Muscle layer of colon (tissue), 2 donors: ENCODE data around the gene SPOCK3.

ENCODE experiments used
- H3K27ac ChIP-seq: one replicate; pipeline ENCODE4 v1.7.0; 2013; ENCODE audit warnings: low read depth, mild to moderate bottlenecking, low read length, moderate library complexity
- H3K27me3 ChIP-seq, 2 donors: one replicate each; pipeline ENCODE4 v1.7.0; 2013; ENCODE audit warnings: low read length in 2 of 2, mild to moderate bottlenecking in 2 of 2; ENCODE audit not compliant: insufficient read depth in 2 of 2, control insufficient read depth in 1 of 2
- H3K36me3 ChIP-seq: one replicate; pipeline ENCODE4 v1.7.0; 2013; ENCODE audit warnings: mild to moderate bottlenecking, low read length; ENCODE audit not compliant: insufficient read depth
- H3K4me1 ChIP-seq: one replicate; pipeline ENCODE4 v1.7.0; 2013; ENCODE audit warnings: mild to moderate bottlenecking, low read length; ENCODE audit not compliant: insufficient read depth
- H3K4me3 ChIP-seq, 2 donors: one replicate each; pipeline ENCODE4 v1.7.0; 2013; ENCODE audit warnings: low read length in 2 of 2, low read depth in 1 of 2, mild to moderate bottlenecking in 1 of 2, moderate library complexity in 1 of 2
- H3K9ac ChIP-seq: one replicate; pipeline ENCODE4 v1.7.0; 2013; ENCODE audit warnings: low read length
- H3K9me3 ChIP-seq: one replicate; pipeline ENCODE4 v1.7.0; 2013; ENCODE audit warnings: mild to moderate bottlenecking, low read length
- donor health status: abdominal sarcoma.
- donor health status: Adenocarcinoma of cecum.

SPOCK3 gene

DNA sequence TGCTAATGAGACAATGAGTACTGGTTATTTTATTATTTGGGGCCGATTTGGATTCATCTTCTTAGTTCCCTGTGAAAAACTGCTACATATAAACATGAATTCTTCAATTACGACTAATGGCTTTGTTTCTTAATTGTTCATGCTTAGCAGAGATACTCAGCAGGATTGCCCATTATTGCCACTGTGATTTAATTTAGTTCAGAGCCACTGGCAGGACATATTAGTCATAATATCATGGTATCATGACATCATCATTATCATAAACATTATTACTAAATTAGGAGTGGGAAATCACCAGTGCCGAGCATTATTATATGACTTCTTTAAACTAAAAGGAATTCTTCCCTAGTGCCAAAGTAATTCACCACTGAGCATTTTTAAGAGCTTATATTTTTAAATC lies 201.4 kb downstream of the SPOCK3 start:
- Histone ChIP-seq H3K4me3 (no peak overlapping the region), H3K27ac (no peak overlapping the region), H3K36me3 (no peaks in the 10 kb centered on the region), H3K9ac (no peak overlapping the region), H3K9me3 (no peaks in the 10 kb centered on the region), H3K4me1 (no peaks in the 10 kb centered on the region), H3K27me3 (no peaks in the 10 kb centered on the region)

DNA sequence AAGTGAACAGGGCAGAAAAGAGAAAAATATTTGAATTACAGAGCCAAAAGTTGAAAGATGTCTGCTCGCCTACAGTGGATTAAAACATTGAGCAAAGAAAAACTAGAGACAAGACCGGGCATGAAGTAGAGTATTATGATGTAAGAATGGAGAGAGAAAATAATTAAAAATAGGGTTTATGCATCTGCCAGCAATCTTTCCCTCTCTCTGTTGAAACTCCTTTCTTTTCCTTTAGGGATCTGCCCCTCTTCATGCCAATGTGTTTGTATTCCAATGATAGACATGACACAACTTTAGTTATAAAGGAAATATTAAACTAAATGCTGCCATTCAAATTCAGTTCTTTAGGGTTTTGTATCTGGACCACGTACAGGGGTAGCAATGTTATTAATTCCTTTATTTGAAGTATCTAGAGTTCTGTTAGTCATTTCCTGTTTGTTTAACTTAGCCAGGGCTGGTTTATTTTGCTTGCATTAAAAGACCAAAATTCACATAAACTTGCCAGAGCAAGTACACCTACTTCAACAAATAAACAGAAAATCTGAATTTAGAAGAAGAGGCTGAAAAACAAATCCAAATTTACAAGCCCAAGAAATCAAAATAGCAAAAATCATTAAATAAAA lies 202.6 kb downstream of the SPOCK3 start:
- H3K27ac ChIP-seq = no peak overlapping the region
- H3K4me3 ChIP-seq = no peak overlapping the region
- no peak overlapping the region for H3K9ac ChIP-seq
- H3K9me3 ChIP-seq = no peaks in the 10 kb centered on the region
- no peaks in the 10 kb centered on the region for H3K4me1 ChIP-seq
- H3K27me3 ChIP-seq = no peaks in the 10 kb centered on the region
- no peaks in the 10 kb centered on the region for H3K36me3 ChIP-seq

DNA sequence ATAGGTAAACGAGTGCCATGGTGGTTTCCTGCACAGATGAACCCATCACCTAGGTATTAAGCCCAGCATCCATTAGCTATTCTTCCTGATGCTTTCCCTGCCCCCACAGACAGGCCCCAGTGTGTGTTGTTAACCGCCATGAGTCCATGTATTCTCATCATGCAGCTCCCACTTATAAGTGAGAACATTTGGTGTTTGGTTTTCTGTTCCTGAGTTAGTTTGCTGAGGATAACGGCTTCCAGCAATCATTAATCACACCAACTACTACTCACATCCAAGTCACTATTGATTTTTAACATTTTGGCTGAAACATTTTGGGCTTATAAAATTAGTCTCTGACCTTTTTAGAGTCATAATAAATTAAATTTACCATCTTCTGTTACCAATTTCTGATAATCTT lies 205.3 kb downstream of the SPOCK3 start:
- no peak overlapping the region for H3K27ac ChIP-seq
- no peaks in the 10 kb centered on the region for H3K36me3 ChIP-seq
- no peak overlapping the region for H3K4me3 ChIP-seq
- H3K9ac ChIP-seq = no peak overlapping the region
- no peaks in the 10 kb centered on the region for H3K9me3 ChIP-seq
- no peaks in the 10 kb centered on the region for H3K4me1 ChIP-seq
- no peaks in the 10 kb centered on the region for H3K27me3 ChIP-seq

DNA sequence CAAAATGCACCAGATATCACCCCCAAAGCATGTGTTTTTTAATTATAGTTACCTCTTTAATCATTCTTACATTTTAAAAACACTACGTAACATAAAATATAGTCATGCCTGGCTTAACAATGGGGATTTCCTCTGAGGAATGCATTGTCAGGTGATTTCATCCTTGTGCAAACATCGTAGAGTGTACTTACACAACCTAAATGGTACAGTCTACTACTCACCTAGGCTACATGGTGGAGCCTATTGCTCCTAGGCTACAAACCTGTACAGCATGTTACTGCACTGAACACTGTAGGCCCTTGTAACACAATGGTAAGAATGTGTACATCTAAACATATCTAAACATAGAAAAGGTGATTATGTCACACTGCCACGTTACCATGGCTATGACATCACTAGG lies 208.6 kb downstream of the SPOCK3 start:
- H3K9ac ChIP-seq = no peak overlapping the region
- no peaks in the 10 kb centered on the region for H3K27me3 ChIP-seq
- no peaks in the 10 kb centered on the region for H3K9me3 ChIP-seq
- H3K4me3 ChIP-seq = no peak overlapping the region
- H3K36me3 ChIP-seq = no peaks in the 10 kb centered on the region
- H3K27ac ChIP-seq = no peak overlapping the region
- no peaks in the 10 kb centered on the region for H3K4me1 ChIP-seq

DNA sequence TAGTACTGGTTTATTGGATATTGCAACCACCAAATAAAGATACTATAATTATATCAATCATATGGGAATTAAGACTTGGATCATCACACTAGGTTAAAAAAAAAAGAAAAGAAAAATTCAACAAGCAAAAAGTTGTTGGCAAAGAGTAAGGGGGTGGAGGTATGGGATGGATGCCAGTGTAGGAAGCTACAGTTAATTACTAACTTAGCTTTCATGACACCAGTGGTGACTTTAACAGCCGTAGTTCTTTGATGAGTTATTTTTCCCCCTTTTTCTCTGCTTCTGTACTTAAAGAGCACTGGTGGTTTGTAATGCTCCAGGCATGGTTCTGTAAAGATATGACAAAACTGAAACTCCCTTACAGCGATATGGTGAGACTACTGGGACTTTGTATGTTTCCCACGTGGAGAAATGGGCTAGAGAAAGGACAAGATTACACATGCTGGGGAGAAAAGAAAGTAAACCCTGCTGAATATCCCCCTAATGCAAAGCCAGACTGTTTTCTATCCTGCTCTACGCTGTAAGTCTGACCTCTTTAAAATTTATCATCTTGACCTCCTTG lies 210.8 kb downstream of the SPOCK3 start:
- H3K4me1 ChIP-seq = no peaks in the 10 kb centered on the region
- H3K27ac ChIP-seq = no peak overlapping the region
- no peaks in the 10 kb centered on the region for H3K9me3 ChIP-seq
- no peaks in the 10 kb centered on the region for H3K36me3 ChIP-seq
- no peaks in the 10 kb centered on the region for H3K27me3 ChIP-seq
- H3K4me3 ChIP-seq = no peak overlapping the region
- H3K9ac ChIP-seq = no peak overlapping the region

DNA sequence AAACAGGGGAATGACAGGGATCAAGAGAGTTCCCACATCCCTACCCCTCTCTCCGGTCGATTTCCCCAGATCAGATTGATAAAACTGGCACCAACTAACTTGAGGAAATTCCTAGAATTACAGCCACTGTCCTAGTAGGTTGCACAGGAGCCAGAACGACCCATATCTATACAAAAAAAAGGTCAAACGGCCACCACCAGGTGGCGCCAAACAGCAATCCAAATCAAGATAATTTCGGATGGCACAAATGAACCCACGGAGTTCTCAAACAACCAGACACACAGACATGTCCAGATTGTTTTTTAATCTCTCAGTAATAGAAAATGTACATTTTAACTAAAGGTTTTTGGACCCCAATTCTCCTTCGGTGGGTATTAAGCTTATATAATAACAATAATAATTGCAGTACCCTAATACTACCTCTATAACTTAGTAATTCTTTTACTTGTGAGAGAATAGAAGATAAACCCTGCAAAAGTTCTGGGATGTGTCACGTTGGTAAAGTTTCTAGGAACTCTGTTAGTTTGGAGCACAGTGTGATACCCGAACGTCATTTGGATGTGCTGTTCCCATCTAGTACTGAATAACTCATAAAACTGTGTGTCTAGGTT lies 212.6 kb downstream of the SPOCK3 start:
- Histone ChIP-seq H3K27ac (no peak overlapping the region), H3K4me1 (no peaks in the 10 kb centered on the region), H3K27me3 (no peaks in the 10 kb centered on the region), H3K9me3 (no peaks in the 10 kb centered on the region), H3K4me3 (no peak overlapping the region), H3K9ac (no peak overlapping the region), H3K36me3 (no peaks in the 10 kb centered on the region)

DNA sequence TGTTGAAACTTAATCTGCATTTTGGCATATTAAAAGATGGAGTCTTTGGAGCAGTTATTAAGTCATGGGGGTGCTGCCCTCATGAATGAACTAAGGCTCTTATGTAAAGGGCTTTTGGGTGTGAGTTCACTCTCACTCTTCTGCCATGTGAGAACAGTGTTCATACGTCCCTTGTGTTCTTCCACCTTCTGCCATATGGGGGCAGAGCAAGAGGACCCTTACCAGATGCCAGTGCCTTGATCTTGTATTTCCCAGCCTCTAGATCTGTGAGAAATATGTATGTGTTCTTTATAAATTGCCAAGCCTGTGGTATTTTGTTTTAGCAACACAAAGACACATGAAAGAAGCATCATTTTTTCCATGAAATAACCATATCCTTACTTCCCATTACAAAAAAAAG lies 213.9 kb downstream of the SPOCK3 start:
- no peaks in the 10 kb centered on the region for H3K27me3 ChIP-seq
- no peaks in the 10 kb centered on the region for H3K36me3 ChIP-seq
- no peak overlapping the region for H3K4me3 ChIP-seq
- no peak overlapping the region for H3K27ac ChIP-seq
- H3K4me1 ChIP-seq = no peaks in the 10 kb centered on the region
- H3K9ac ChIP-seq = no peak overlapping the region
- no peaks in the 10 kb centered on the region for H3K9me3 ChIP-seq

DNA sequence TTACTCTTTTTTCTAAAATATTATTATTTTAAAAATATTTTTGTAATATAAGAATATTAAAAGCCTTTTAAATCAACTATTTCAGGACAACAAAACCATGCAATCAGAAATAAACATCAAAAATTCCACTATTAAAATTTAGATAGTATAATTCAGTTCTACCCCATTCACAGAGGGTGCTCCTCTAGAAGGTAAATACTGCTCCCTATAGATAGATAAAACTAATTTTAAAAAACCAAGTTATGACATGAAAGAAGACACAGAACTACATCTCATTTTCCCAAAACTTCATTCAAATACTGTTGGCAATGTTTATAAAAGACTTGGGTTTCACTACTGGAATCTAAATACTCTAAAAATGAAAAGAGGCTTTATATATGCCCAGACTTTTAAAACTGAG lies 219.3 kb downstream of the SPOCK3 start:
- no peaks in the 10 kb centered on the region for H3K36me3 ChIP-seq

DNA sequence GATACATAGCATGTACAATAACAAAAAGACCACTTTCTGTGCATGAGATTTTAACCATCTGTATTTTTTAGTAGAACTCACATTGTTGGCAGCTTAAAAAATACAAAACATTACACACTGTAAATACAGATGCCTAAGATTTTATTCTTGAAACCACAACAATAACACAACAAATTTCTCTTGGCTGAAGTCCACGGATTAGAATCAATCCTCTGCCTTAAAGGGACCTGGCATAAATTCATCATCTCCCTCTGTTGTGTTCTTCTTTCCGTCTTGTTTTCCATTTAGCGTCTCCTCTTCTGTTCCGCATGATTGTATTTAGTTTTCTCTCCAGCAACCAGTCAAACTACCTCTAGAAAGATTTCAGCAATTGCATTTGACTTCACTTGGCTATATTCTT lies 231.0 kb downstream of the SPOCK3 start:
- Histone ChIP-seq H3K9me3 (no peaks in the 10 kb centered on the region), H3K4me3 (no peak overlapping the region), H3K36me3 (no peaks in the 10 kb centered on the region), H3K9ac (no peak overlapping the region), H3K27ac (no peak overlapping the region), H3K27me3 (no peaks in the 10 kb centered on the region), H3K4me1 (no peaks in the 10 kb centered on the region)

More for the DNA sequence above, 219.3 kb downstream of the SPOCK3 start:
- Histone ChIP-seq H3K27ac (no peak overlapping the region), H3K9ac (no peak overlapping the region), H3K9me3 (no peaks in the 10 kb centered on the region), H3K4me1 (no peaks in the 10 kb centered on the region), H3K27me3 (no peaks in the 10 kb centered on the region), H3K4me3 (no peak overlapping the region)

DNA sequence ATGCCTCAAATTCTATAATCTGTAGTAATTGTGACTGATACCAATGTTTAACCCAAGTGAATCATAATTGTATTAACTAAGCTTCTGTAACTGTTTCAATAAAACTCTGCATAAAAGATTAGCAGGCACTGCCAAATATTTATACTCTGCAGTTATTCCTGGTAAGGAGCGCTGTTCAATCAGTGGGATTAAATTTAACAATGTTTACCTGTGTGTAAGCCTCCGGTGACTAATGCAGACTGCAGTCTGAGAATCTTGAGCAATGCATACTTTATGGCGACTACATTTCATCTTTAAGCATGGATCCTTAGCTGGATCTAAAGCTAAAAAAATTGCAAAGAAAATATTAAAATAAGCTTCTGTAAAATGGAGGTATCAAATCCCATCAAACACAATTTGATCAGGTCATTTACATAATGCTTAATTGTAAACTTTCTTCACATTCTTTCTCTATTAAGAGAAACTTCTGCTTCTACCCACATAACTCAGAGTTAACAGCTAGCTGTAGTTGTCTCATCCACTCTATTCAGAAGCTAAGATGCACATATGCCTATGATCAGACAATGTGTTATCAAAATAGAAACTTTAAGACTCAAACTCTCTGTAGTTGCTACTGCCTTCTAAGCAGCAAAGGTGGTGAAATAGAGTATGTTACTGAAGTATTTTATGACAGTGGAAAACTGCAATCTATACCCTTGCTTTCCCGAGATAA lies 234.0 kb downstream of the SPOCK3 start:
- Histone ChIP-seq H3K4me1 (no peaks in the 10 kb centered on the region), H3K9ac (no peak overlapping the region), H3K36me3 (no peaks in the 10 kb centered on the region), H3K4me3 (no peak overlapping the region), H3K27me3 (no peaks in the 10 kb centered on the region), H3K9me3 (no peaks in the 10 kb centered on the region), H3K27ac (no peak overlapping the region)

DNA sequence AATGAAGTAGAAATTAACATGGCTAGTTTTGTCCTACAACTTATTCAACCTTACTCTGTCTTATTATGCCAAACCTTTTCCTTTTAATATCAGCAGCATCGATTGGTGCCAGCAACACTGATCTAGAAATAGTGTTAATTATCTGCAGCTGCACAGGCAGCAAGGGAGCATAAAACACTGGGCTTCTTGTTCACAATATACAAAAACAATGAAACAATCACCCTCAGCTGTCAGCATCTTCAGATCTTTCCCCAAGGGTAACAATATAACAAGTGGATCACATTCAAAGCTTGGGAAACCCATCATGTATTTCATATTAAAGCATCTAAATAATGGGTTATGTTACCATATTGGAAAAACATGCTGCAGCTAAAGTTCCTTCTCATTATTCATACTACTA lies 238.1 kb downstream of the SPOCK3 start:
- H3K27ac ChIP-seq = no peak overlapping the region
- H3K4me3 ChIP-seq = no peak overlapping the region
- no peaks in the 10 kb centered on the region for H3K27me3 ChIP-seq

More for the DNA sequence above, 238.1 kb downstream of the SPOCK3 start:
- H3K36me3 ChIP-seq = no peaks in the 10 kb centered on the region
- H3K4me1 ChIP-seq = no peaks in the 10 kb centered on the region
- H3K9me3 ChIP-seq = no peaks in the 10 kb centered on the region
- H3K9ac ChIP-seq = no peak overlapping the region
